ENCODE measurements around the gene IL18RAP.

IL18RAP gene

DNA sequence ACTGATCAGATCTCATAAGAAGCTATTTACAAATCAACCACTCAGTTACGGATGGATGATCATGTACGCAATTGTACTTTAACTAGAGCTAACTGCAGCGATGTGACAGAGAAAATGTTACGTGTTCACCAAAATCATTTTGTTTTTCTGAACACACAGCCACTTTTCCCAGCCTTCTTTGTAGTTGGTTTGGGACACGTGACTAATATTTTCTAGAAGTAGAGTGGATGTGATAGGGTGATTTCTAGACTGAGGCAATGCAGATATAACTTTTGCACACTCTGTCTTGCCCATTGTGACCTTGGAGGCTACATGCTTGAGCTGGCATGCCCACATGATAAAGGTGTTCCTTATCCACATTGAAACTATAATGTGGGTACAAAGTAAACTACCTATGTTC, 40.2 kb downstream of the IL18RAP start:
- DNase-seq = no peak

DNA sequence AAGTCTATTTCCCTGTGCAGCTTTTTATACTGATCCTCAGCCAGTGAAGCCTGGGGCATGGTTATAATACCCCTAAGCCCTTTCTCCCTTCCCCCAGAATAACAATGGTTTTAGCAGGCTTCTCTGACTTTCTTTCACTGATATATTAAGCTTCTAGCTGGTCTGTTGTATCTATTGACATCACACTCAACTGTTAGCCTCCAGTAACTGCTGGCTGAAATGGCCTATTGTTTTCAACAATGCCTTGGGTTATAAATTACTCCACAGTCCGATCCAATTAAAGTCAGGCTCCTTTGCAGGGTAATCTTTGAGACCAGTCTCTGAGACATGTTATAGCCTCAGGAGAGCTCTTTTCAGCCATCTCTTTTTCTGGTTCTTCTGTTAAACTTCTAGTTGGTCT, 47.2 kb downstream of the IL18RAP start:
- no peak for DNase-seq

DNA sequence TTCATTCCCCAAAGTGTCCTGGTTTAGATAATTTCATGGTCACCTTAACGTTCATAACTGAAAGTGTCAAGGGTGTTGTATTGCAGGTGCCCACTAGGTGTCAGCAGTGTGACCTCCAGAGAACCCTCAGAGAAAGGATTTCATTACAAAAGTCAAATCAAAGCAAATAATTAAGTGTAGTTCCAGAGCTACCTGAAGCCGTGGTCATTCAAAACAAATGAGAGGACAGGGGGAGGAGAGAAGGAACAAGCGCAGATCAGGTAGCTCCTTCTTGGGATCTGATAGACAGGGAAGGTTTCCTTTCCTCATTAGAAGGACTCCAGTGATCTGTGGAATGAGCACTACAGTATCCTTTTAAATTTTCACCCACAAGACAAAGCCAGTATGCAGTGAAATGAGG, 50.1 kb downstream of the IL18RAP start, which contains the start of gene SLC9A4:
SLC9A4 (plus strand) TSS at position 207 of the 400 bp plus-strand sequence. CDS start 534 bp downstream, outside the sequence.
- peak; percentile 20 for DNase-seq

DNA sequence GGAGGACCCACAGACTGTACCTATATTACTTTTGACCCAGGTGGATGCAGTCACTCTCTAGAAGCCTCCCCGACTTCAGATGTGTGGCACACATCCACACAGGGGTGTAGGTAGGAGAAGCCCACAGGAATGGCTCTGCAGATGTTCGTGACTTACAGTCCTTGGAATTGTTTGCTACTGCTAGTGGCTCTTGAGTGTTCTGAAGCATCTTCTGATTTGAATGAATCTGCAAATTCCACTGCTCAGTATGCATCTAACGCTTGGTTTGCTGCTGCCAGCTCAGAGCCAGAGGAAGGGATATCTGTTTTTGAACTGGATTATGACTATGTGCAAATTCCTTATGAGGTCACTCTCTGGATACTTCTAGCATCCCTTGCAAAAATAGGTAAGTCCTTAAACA, 50.7 kb downstream of the IL18RAP start:
- no peak for DNase-seq

DNA sequence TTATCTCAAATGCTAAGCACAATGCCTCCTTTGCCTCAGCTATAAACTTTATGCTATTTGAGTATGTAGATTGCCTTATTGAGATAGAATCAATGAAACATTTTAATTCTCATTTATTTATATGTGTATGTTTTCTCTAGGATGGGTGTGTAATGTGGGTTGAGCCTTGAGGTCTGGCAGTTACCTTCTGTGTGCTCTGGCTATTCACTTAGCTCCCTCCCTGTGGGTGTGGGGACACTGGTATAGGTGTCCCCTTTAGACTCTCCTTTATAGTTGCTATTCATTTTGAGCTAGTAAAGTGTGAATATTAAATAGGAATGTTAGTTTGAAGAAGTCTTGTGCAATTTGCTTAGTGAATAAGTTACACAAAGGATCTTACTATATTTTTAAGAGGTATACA, 51.8 kb downstream of the IL18RAP start:
- DNase-seq = no peak

DNA sequence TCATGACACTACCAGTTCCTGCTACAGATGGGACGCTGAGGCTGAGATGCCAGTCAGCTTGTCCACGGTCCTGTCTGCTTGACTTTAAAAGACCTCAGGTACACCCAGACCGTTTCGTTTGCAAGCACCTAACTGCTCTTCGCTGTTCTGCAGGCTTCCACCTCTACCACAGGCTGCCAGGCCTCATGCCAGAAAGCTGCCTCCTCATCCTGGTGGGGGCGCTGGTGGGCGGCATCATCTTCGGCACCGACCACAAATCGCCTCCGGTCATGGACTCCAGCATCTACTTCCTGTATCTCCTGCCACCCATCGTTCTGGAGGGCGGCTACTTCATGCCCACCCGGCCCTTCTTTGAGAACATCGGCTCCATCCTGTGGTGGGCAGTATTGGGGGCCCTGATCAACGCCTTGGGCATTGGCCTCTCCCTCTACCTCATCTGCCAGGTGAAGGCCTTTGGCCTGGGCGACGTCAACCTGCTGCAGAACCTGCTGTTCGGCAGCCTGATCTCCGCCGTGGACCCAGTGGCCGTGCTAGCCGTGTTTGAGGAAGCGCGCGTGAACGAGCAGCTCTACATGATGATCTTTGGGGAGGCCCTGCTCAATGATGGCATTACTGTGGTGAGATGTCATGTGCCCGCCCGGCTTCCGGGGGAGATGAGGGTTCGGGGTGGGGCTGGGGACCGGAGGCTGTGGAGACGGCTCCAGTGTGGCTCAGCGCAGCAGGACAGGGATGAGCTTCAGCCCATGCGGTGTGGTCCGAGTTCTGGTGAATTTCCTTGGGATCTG, 55.9 kb downstream of the IL18RAP start:
- DNase-seq = no peak

DNA sequence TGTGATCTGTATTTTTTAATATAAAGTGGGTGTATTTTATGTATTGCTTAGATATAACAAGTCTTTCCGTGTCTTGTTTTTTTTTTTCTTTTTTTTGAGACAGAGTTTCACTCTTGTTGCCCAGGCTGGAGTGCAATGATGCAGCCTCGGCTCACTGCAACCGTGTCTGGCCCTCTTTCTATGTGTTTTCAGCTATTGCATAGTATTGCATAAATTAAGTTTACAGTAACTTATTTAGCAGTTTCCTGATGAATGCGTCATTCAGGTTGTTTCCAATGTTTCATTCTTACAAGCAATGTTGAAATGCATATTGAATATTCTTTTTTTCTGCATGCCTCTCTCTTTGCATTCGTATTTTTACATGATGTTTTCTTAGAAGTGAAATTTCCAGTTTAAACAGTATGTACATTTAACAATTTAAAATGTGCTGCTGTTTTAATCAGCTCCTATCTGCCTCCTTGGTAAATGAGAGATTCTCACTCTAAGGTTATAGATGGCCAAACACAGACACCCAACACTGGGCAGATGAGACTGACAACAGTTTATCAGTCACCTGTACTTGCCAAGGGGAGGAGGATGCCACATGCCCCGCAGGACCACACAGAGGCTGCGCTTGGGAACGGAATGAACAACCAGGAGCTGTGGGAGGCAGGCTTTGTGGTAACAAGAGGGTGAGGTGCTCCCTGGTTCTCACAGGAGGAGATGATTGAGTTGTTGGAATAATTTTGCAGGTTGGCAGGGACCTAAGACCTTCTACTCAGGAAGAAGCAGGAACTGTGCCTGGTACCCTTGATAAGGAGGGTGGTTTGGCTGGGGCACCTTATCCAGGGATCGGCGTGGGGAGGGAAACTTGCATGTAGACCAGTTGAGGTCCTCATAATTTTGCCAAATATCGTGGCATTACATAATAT, 57.6 kb downstream of the IL18RAP start:
- no peak for DNase-seq

DNA sequence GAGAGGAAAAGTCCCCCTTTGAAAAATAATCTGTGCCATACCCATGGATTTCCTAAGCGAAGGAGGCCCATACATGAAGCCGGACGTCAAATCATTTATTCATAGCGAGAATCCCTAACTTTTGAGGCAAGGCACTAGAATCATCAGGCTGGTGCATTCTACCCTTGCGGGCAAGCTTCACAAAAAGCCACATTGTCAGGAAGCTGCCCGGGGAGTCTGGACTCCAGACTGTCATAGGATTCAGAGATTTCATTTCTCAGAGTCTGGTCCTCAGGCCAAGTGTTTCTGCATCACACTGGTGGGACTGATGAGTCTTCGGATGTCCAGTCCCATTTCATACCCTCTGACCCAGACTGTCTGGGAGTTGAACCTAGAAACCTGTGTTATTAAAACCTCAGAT, 59.0 kb downstream of the IL18RAP start:
- no peak for DNase-seq

DNA sequence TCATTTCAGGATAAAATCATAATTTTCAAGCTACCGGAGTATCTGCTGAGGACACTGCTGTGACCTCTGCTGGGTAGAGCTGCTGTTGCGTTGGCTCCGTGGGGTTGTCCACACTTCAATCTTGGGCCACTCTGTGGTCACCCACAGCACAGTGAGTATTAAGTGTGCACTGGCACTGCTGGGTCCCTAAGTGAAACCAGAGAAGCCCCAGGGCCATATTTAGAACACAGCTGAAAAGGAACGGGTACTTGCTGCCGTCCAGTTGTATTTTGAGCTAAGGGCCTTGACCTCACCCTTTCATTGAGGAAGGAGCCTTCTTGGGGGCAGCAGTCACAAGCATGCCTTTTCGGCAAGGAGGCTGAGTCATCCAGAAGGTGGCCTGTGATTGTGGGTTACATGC, 60.1 kb downstream of the IL18RAP start:
- no peak for DNase-seq

DNA sequence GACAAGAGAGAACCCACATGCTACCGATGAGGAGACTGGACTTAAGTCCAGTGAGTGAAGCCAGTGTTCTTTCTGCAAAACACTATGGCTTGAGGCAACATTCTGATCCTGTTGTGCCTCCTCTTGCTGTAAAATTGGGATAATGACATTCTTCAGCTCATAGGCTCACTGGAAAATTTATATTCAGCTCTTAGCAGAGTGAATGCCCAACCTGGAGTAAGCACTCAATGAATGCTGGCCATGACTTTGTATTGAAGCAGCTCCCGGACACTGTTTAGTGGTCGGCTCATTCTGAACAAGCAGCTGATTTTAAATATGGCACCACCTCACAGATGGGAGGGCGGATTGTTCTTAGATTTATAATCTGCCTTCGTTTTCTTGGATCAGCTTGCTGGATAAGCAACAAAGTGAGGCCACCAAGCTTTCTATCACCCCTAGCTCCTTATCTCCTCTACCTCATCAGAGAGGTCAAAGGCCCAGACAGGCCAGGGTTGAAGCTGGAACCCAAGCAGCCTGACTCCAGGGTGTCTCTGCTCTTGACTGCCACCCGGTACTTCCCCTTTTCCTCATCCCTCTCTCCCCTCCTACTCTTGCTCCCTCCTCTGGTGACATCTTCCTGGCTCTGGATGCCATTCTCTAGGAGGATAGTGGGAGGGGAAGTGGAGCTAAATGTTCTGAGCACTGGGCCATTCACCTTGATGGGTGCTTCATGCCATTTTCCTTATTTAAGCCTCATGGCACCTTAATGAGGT, 61.5 kb downstream of the IL18RAP start:
- DNase-seq = no peak

DNA sequence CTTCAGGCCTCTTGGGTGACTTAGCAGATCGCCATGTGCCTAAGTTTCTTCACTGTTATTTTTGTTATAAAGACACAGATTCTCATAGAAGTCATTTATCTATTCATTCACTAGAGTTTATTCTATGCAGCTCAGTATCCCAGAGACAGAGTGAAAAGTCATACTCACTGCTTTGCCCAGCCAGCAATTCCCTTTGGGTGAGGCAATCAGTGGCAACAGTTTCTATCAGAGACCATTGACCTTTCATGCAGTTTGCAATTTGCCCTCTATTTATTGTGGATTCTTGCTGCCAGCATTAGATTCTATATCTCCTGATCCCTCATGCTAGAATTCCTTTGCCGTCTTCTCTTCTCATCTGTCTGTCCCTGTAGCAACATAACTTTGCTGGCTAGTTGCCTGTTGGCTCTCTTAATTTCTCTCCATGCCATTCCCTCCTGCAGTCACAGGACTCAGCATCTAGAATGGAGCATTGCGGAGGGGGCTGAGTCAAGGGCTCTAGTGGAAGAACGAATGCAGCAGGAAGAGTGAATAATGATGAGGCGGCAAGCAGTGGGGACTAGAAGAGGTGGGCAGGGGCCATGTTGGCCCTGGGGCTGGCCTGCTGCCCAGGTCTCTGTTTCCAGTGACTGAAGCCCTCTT, 62.3 kb downstream of the IL18RAP start:
- no peak for DNase-seq

DNA sequence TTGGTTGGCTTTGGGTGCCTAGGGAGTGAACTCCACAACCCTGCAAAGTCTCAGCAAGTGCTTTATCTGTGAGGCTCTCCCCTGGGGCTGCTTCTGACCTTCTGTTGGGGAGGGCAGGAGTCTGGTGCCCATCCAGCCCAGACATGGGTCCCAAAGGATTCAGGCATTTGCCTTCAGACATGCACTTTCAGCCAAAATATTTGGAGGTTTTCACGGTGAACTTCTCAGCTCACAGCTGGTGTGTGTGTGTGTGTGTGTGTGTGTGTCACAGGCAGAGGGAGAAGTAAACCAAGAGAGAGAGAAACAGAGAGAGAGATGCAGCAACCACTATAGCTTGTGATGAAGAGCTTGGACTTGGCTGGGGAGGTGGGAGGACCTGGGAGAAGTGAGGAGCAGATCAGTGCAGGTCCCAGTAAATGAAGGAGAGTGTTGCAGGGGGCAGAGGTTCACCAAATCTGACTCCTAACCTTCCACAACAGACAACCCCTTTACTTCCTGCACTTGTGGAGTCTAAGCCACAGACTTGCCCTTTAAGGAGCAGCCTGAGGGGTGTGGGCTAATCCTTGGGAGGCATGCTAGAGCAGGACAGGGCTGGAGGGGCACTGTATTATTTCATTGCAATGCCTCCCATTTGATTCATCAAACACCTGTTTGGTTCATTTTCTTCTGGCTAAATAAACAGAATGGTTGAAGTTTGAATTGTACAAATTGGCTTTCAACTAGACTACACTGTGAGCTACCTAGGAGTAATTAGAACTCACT, 64.2 kb downstream of the IL18RAP start:
- DNase-seq = no peak

DNA sequence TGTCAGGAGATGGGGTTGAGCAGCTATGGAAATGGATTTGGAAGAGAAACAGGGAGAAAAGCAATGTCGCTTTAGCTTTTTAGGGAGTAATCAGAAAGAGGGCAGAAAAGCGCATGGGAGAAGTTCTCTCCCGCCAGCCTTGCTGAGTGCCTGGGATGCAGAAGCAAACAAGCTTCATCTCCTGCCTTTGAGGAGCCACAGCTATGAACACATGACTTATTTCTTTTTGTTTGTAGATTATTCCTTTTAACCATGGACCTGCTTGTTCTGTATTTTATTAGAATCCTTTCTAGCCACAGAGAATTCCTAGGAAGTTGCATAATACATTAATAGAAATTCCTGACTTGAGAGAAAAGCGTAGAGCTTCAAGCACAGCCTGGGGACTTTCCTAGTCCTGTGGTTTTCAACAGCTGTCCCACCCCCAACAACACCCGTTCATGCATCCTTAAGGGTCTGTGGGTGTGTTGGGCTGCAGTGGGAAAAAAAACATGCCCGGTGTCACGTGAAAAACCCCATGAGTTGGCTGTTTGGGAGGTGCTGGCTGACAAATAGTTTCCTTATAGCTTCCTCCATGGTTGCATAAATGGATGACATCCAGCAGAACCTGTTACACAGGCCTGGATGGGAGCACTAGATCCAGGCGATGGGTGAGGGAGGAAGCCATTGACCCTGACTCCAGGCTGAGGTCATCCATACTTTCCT, 65.0 kb downstream of the IL18RAP start:
- DNase-seq = no peak

DNA sequence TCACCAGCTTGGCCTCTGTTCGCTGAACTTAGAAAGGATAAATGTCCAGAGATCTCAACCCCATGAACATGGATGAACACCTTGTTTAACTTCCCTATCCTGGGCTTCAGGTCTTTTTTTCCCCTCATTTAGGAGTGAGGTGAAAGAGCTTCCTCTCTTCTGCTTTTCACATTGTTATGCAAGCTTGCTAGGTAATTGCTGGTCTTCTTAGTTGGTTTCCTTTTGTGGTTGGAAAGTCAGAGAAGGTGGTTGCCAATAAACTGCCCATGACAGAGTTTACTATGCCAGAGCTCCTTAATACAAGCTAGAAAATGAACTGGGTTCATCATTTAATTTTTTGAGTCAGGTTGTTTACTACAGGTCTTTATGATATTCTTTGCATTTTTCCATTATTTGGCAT, 66.7 kb downstream of the IL18RAP start:
- DNase-seq = no peak

DNA sequence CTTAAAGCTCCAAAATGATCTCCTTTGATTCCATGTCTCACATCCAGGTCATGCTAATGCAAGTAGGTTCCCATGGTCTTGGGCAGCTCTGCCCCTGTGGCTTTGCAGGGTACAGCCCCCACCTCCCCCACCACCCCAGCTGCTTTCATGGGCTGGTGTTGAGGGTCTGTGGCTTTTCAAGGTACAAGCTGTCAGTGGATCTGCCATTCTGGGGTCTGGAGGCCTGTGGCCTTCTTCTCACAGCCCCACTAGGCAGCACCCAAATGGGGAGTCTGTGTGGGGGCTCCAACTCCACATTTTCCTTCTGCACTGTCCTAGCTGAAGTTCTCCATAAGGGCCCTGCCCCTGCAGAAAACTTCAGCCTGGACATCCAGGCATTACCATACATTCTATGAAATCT, 69.0 kb downstream of the IL18RAP start:
- DNase-seq = no peak

DNA sequence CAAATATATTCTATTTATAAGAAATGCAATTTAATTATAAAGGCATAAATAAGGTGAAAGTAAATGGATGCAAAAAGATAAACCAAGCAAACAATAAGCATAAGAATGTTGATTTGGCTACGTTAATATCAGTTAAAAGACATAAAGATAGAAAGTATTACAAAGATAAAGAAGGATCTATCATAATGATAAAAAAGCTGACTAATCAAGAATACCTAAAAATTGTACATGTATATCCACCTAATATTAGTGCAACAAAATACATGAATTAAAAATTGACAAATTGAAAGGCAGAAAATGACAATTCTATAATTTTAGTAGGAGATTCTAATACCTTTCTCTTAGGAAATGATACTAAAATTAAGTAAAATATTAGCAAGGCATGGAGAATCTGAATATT, 71.6 kb downstream of the IL18RAP start:
- no peak for DNase-seq

DNA sequence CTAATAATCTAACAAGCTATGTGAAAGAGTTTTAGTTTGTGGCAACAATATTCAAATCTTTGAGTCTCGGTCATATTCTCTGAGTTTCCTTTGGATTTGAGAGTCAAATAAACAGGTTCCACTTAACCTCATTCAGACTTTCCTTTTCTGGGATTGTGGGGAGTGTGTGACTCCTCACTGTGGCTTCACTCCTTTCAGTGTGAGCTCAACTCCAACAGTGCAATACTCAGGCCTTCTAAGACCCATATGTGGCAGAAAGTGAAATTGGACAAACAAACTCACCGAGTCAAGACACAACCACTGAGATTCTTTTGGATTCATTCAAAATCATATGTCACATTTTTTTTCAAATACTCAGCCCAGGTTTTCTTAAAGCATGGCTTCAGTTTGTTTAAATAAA, 75.5 kb downstream of the IL18RAP start:
- no peak for DNase-seq

DNA sequence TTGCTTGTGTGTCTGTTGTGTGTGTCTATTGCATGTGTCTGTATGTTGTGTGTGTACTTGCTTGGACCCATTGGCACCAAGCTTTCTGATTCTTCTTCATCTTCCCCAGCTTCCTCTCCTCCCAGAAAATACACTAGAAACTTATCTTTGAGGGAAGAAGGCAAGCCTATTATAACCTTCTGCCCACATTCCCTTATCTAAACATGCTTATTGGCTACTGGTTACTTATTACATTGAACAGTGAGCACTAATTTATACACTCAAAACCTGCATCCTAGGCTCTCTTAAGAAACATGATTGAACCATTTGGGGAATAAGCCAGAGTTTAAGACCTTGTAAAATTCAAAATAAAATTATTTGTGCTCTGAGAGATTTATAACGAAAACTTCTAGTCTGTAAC, 76.6 kb downstream of the IL18RAP start:
- DNase-seq = no peak
